HG02885 (cell line): ENCODE results near the gene PLTP.

ENCODE experiments used
- ATAC-seq: cut with Tn5 transposase; IDR thresholded peaks from one replicate; pipeline ENCODE4 v1.9.1; 2021; ENCODE audit warnings: mild to moderate bottlenecking; ENCODE audit not compliant: unreplicated experiment, poor library complexity

Gene PLTP

DNA sequence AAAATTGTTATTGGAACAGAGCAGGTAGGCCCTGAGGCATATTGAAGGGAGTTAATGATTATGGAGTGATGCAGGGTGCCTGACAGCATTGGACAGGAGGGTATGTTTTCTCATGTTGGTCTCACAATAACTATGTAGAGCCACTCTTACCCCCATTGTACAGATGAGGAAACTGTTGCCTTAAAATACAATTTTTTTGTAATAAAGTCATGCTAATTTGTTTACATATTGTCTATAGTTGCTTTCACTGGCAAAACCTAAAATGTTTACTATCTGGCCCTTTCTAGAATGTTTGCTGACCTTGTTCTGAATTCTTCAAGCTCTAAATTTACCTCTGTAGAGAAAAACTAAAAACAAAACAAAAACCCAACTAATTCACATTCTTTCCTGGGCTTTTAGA lies 60.5 kb downstream of the PLTP start:
- ATAC-seq, result no peak

DNA sequence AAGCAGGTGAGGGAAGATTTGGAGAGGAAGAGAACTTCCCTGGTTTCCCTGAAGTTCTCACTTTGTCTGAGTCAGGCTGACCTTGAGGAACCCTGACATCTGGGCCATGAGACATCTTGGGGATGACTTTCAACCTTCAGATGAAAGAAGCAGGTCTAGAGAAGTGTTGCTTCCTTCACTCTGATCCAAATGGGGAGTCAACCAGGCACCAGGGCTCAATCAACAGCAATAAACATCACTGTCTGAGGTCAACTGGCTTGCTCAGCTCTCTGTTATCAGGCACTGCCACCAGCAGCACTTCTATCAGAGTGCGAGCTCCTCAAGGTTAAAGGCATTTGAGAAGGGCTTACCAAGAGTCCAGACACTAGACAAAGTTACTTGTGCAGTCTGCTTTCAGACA lies 61.0 kb downstream of the PLTP start:
- no peak for ATAC-seq

GRCh38 chr20:45850238-45850637 lies 61.7 kb downstream of the PLTP start:
- no peak for ATAC-seq

- no peak for ATAC-seq
Measured at GRCh38 chr20:45848969-45849582, 62.9 kb downstream of the PLTP start.
